ENCODE results near the gene RPL41. TPM values are rescaled to one million over a fixed set of nuclear protein-coding genes. Genes with fewer than 3 reads are reported as not detected.

Gene RPL41
- total RNA-seq, 1 donor from 2014 or later: 3,814 TPM

DNA sequence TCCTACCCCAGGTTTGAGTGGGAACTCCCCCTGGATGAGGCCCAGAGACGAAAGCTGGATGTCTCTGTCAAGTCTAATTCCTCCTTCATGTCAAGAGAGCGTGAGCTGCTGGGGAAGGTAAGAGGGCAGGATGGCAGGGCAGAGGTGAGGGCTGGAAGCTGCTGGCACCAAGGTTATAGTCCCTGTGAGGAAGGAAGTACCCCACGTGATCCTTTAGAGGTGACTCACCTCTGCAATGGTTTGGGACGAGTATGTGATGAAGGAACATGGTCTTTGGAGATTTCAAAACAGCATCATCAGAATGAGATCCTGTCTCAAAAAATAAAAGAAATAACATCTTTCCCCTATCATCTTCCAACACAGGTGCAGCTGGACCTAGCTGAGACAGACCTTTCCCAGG is 26.8 kb downstream of the RPL41 start:
- Mint-ChIP-seq H3K27me3 (ENCODE audit: low read depth) (no peaks in the 10 kb centered on the region), H3K4me1 (peaks cover 7% of the 10 kb centered on the region), H3K9me3 (no peaks in the 10 kb centered on the region), H3K27ac (no peak overlapping the region), H3K4me3 (no peak overlapping the region), H3K36me3 (peaks cover 41% of the 10 kb centered on the region)
- no peak for DNase-seq (ENCODE audit: low spot score in 2 of 2, unreplicated experiment in 2 of 2)
- TF ChIP-seq, protein P1, sequence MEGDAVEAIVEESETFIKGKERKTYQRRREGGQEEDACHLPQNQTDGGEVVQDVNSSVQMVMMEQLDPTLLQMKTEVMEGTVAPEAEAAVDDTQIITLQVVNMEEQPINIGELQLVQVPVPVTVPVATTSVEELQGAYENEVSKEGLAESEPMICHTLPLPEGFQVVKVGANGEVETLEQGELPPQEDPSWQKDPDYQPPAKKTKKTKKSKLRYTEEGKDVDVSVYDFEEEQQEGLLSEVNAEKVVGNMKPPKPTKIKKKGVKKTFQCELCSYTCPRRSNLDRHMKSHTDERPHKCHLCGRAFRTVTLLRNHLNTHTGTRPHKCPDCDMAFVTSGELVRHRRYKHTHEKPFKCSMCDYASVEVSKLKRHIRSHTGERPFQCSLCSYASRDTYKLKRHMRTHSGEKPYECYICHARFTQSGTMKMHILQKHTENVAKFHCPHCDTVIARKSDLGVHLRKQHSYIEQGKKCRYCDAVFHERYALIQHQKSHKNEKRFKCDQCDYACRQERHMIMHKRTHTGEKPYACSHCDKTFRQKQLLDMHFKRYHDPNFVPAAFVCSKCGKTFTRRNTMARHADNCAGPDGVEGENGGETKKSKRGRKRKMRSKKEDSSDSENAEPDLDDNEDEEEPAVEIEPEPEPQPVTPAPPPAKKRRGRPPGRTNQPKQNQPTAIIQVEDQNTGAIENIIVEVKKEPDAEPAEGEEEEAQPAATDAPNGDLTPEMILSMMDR (IDR thresholded peaks at IDR 0.05; ENCODE audit: unreplicated experiment): no peak

DNA sequence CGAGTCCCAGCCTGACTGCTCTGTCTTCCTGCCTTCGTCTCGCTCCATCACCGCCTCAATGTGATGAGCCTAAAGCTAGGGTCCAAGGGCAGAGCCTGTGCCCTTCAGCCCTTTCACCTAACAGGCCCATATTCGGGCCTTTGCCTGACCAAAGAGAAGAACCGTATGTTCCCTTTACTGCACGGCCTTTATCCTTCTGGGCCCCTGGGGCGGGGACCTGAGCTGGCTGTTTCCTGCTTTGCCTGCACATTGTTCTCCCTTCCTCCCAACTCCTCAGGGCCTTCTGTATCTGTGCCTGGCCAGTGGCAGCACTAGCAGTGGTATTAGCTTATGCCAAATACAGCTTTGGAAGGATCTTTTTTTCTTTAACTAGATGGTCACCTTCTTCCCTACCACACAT is 27.4 kb downstream of the RPL41 start:
- Mint-ChIP-seq H3K9me3 (no peaks in the 10 kb centered on the region), H3K36me3 (peaks cover 35% of the 10 kb centered on the region), H3K4me3 (no peak overlapping the region), H3K4me1 (peaks cover 7% of the 10 kb centered on the region), H3K27ac (no peak overlapping the region), H3K27me3 (ENCODE audit: low read depth) (no peaks in the 10 kb centered on the region)
- DNase-seq (ENCODE audit: low spot score in 2 of 2, unreplicated experiment in 2 of 2): no peak
- TF ChIP-seq, protein P1 (IDR thresholded peaks at IDR 0.05; ENCODE audit: unreplicated experiment): no peak

GRCh38 chr12:56145217-56145616 is 28.8 kb downstream of the RPL41 start:
- Mint-ChIP-seq H3K27ac (no peak overlapping the region), H3K4me1 (peaks cover 9% of the 10 kb centered on the region), H3K4me3 (no peak overlapping the region), H3K36me3 (peaks cover 28% of the 10 kb centered on the region), H3K27me3 (ENCODE audit: low read depth) (no peaks in the 10 kb centered on the region), H3K9me3 (no peaks in the 10 kb centered on the region)
- TF ChIP-seq, protein P1 (IDR thresholded peaks at IDR 0.05; ENCODE audit: unreplicated experiment): no peak
- DNase-seq (ENCODE audit: low spot score in 2 of 2, unreplicated experiment in 2 of 2): no peak

DNA sequence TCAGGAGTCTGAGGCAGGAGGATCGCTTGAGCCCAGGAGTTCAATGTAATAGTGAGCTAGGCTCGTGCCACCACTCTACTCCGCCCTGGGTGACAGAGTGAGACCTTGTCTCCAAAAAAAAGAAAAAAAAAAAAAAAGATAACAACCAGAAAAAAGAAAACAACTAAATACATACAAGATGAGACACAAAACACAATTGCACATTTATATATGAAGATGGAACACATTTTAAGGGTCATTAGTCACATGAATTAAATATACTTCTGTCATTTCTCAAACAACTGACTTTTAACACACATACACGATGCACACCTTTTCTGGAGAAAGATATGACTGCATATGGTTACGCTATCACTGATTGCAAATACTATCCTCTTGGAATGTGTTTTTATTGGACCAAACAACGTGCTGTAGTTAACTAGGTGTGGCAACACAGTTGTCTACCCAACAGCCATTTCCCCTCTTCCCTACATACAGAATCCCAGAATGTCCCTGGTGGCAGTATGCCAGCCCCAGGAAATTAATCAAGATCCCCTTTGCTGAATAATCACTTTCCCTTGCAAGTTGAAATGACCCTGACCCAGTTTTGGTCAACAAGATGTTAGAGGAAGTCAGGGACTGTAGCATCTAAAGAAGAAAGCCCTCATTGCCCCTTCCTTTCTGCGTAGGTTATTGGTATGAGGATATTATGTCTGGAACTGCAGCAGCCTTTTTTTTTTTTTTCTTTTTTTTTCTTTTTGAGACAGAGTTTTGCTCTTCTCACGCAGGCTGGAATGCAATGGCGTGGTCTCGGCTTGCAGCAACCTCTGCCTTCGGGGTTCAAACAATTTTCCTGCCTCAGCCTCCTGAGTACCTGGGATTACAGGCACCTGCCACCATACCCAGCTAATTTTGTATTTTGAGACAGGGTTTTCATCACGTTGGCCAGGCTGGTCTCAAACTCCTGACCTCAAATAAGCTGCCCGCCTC is 30.3 kb downstream of the RPL41 start:
- Mint-ChIP-seq H3K27ac (peak overlapping the region; percentile 69), H3K36me3 (peaks cover 17% of the 10 kb centered on the region), H3K4me1 (peaks cover 22% of the 10 kb centered on the region), H3K4me3 (no peak overlapping the region), H3K9me3 (no peaks in the 10 kb centered on the region), H3K27me3 (ENCODE audit: low read depth) (no peaks in the 10 kb centered on the region)
- DNase-seq (ENCODE audit: low spot score in 2 of 2, unreplicated experiment in 2 of 2): no peak
- TF ChIP-seq, protein P1 (IDR thresholded peaks at IDR 0.05; ENCODE audit: unreplicated experiment): no peak

- peak overlapping the region; percentile 94 for H3K27ac Mint-ChIP-seq
- no peaks in the 10 kb centered on the region for H3K9me3 Mint-ChIP-seq
- peak overlapping the region; percentile 93 for H3K4me3 Mint-ChIP-seq
- no peaks in the 10 kb centered on the region for H3K27me3 Mint-ChIP-seq (ENCODE audit: low read depth)
- no peak for DNase-seq (ENCODE audit: low spot score in 2 of 2, unreplicated experiment in 2 of 2)
- H3K36me3 Mint-ChIP-seq: peaks cover 8% of the 10 kb centered on the region
- peaks cover 33% of the 10 kb centered on the region for H3K4me1 Mint-ChIP-seq
- TF ChIP-seq, protein P1 (IDR thresholded peaks at IDR 0.05; ENCODE audit: unreplicated experiment): no peak
Measured at GRCh38 chr12:56150563-56150962, 34.1 kb downstream of the RPL41 start.

All from mesothelial cell of epicardium (in vitro differentiated cells).